ENCODE measurements around the gene NETO2.

- TF ChIP-seq NR1H2 (CRISPR knock-in tag; IDR thresholded peaks at IDR 0.05; ENCODE audit: borderline replicate concordance, low read depth) (no peak), ZNF674 (CRISPR knock-in tag; IDR thresholded peaks at IDR 0.05; ENCODE audit: low read depth) (no peak), ZNF121 (CRISPR knock-in tag; IDR thresholded peaks at IDR 0.05) (no peak), RBAK (CRISPR knock-in tag; IDR thresholded peaks at IDR 0.05) (no peak), SP1 (IDR thresholded peaks at IDR 0.05) (no peak), SP1 (CRISPR knock-in tag; IDR thresholded peaks at IDR 0.05) (no peak), HDAC6 (IDR thresholded peaks at IDR 0.05; ENCODE audit: low read depth, low read length) (no peak), RFX5 (IDR thresholded peaks at IDR 0.05; ENCODE audit: low read depth, low read length) (no peak), CREM (IDR thresholded peaks at IDR 0.05) (no peak), CREM (CRISPR knock-in tag; IDR thresholded peaks at IDR 0.05) (no peak), ZBTB8A (CRISPR knock-in tag; IDR thresholded peaks at IDR 0.05; ENCODE audit: borderline replicate concordance, low read depth) (no peak), HINFP (CRISPR knock-in tag; IDR thresholded peaks at IDR 0.05; ENCODE audit: low read depth) (peak; percentile 50; the same call in 1 of the 2 replicates), ZZZ3 (CRISPR knock-in tag; IDR thresholded peaks at IDR 0.05; ENCODE audit: borderline replicate concordance) (0 out of 2 replicates have a peak, but pooled peaks have one; percentile 9), CTCF (CRISPR knock-in tag; IDR thresholded peaks at IDR 0.05) (peak; percentile 93), JUND (CRISPR knock-in tag; IDR thresholded peaks at IDR 0.05) (no peak)
These were observed at the start of gene NETO2 for GRCh38 chr16:47143677-47144558.

Data from HepG2 (cell line).